Measurements from ENCODE around the gene DDX25. TPM values are rescaled to one million over a fixed set of nuclear protein-coding genes. Genes with fewer than 3 reads are reported as not detected.

Gene DDX25
- total RNA-seq, 2 experiments from 2014 or later = not detected

- no peak for DNase-seq
- Mint-ChIP-seq H3K27ac (no peak overlapping the region), H3K27me3 (peaks cover 41% of the 10 kb centered on the region), H3K4me3 (no peak overlapping the region), H3K36me3 (ENCODE audit: low read depth) (no peaks in the 10 kb centered on the region), H3K9me3 (no peaks in the 10 kb centered on the region), H3K4me1 (no peaks in the 10 kb centered on the region)
- ChIA-PET CTCF (interaction anchor here (2.6 kb wide), 1 partner anchor 277 kb away, joined by 8 read pairs; no protein-coding TSS in a partner anchor), POLR2A (no interaction called here)
These were observed 12.5 kb downstream of the DDX25 start for GRCh38 chr11:125916683-125917347.

DNA sequence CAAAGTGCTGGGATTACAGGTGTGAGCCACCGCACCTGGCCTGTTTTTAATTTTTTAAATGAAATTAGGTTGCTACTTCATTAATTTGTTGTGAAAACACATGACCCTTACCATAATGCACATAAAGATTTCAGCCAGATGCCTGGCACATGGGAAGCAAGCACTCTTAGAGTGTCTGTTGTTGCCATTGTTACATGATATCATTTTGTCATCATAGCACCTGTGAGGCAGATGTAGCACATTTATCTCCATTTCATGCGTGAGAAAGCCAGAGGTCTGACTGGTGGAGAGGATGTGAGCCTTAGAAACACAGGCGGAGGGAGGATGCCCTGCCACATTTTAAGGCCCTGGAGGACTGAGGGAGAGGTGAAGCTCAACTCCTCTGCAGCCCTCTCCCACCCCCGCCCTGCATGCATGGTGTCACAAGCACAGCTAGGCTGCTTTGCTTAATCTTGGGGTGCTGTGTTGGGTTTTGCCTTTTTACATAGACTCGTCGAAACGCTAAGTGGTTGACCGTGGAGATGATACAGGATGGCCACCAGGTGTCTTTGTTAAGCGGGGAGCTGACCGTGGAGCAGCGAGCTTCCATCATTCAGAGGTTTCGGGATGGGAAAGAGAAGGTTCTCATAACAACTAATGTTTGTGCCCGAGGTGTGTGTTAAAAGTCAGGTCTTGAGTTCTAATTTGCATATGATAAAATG lies 14.0 kb downstream of the DDX25 start:
- POLR2A ChIA-PET = no interaction called here
- Mint-ChIP-seq H3K36me3 (ENCODE audit: low read depth) (no peaks in the 10 kb centered on the region), H3K4me1 (no peaks in the 10 kb centered on the region), H3K27me3 (peaks cover 34% of the 10 kb centered on the region), H3K9me3 (no peaks in the 10 kb centered on the region), H3K27ac (no peak overlapping the region), H3K4me3 (no peak overlapping the region)
- no peak for DNase-seq
- CTCF ChIA-PET = interaction anchor here (2.6 kb wide), 1 partner anchor 275 kb away, joined by 8 read pairs; no protein-coding TSS in a partner anchor

DNA sequence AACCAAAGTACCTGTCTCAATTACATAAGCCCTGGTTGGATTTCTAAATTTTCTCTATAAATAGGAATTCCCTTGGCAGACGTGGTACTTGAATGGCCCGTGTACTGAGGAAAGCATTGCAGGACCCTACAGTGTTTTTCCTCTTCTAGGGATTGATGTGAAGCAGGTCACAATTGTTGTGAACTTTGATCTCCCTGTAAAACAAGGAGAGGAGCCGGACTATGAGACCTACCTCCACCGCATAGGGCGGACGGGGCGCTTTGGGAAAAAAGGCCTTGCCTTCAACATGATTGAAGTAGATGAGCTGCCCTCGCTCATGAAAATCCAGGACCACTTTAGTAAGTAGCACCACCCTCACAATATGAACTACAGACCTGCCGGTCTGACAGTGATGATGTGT lies 16.7 kb downstream of the DDX25 start:
- H3K4me1 Mint-ChIP-seq = no peaks in the 10 kb centered on the region
- peaks cover 26% of the 10 kb centered on the region for H3K27me3 Mint-ChIP-seq
- no peaks in the 10 kb centered on the region for H3K36me3 Mint-ChIP-seq (ENCODE audit: low read depth)
- POLR2A ChIA-PET = no interaction called here
- no peak for DNase-seq
- CTCF ChIA-PET = interaction anchor here (1.5 to 5.0 kb wide), 2 partner anchors 22 to 272 kb away, joined by 4 to 42 read pairs; no protein-coding TSS in a partner anchor
- H3K4me3 Mint-ChIP-seq = no peak overlapping the region
- no peaks in the 10 kb centered on the region for H3K9me3 Mint-ChIP-seq
- no peak overlapping the region for H3K27ac Mint-ChIP-seq

DNA sequence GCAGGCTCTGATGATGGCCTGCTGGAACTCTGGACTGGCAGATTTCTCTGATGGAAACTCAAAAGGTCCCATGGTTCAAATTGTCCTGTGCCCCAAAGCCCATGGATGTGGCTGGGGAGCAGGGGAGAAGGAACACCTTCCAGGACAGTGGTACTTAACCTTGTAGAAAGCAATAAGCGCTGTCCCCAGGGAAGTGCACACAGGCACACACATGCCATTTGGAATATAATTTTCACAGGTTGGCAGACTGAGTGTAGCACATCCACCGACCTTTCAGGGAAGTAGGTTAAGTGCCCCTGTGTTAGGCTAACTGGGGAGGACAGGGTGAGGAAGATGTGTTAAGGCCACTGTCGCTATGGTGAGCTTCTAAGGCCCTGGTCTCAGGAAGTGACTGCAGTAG lies 17.8 kb downstream of the DDX25 start:
- CTCF ChIA-PET = interaction anchor here (1.5 to 5.0 kb wide), 2 partner anchors 21 to 271 kb away, joined by 4 to 42 read pairs; no protein-coding TSS in a partner anchor
- H3K4me1 Mint-ChIP-seq = no peaks in the 10 kb centered on the region
- H3K27me3 Mint-ChIP-seq = peaks cover 24% of the 10 kb centered on the region
- POLR2A ChIA-PET = no interaction called here
- DNase-seq = no peak
- no peak overlapping the region for H3K27ac Mint-ChIP-seq
- no peaks in the 10 kb centered on the region for H3K9me3 Mint-ChIP-seq
- H3K36me3 Mint-ChIP-seq (ENCODE audit: low read depth) = no peaks in the 10 kb centered on the region
- H3K4me3 Mint-ChIP-seq = no peak overlapping the region

- no peaks in the 10 kb centered on the region for H3K36me3 Mint-ChIP-seq (ENCODE audit: low read depth)
- no peak overlapping the region for H3K4me3 Mint-ChIP-seq
- POLR2A ChIA-PET = no interaction called here
- no peak overlapping the region for H3K27ac Mint-ChIP-seq
- peak; percentile 62 for DNase-seq
- CTCF ChIA-PET = interaction anchor here (0.6 to 5.0 kb wide), 5 partner anchors 9 to 275 kb away, joined by 3 to 42 read pairs (median 3); no protein-coding TSS in a partner anchor
- H3K4me1 Mint-ChIP-seq = no peaks in the 10 kb centered on the region
- H3K9me3 Mint-ChIP-seq = no peaks in the 10 kb centered on the region
- H3K27me3 Mint-ChIP-seq = peaks cover 21% of the 10 kb centered on the region
These were observed 18.8 kb downstream of the DDX25 start for GRCh38 chr11:125923012-125923579.

DNA sequence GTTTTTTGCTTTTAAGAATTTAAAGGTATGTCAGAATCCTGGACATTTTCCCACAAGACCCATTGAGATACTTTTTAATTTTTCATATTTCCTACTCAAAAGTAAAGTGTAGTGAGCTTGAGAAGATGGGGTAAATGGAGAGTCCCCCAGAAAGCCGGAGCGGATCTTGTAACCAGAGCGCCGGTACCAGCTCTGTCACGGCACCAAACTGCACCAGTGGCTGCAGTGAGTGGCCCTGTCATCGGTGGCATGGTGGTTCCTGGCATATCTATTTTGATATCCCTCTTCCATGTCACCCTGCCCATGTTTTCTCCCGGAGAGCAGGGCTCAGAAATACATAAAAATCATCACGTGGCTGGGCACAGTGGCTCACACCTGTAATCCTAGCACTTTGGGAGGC lies 19.3 kb downstream of the DDX25 start:
- no peaks in the 10 kb centered on the region for H3K4me1 Mint-ChIP-seq
- no peaks in the 10 kb centered on the region for H3K36me3 Mint-ChIP-seq (ENCODE audit: low read depth)
- ChIA-PET POLR2A (no interaction called here), CTCF (interaction anchor here (0.9 to 5.0 kb wide), 4 partner anchors 9 to 275 kb away, joined by 3 to 42 read pairs (median 4); no protein-coding TSS in a partner anchor)
- no peak overlapping the region for H3K27ac Mint-ChIP-seq
- no peak overlapping the region for H3K4me3 Mint-ChIP-seq
- peaks cover 18% of the 10 kb centered on the region for H3K27me3 Mint-ChIP-seq
- H3K9me3 Mint-ChIP-seq = no peaks in the 10 kb centered on the region
- DNase-seq = no peak

DNA sequence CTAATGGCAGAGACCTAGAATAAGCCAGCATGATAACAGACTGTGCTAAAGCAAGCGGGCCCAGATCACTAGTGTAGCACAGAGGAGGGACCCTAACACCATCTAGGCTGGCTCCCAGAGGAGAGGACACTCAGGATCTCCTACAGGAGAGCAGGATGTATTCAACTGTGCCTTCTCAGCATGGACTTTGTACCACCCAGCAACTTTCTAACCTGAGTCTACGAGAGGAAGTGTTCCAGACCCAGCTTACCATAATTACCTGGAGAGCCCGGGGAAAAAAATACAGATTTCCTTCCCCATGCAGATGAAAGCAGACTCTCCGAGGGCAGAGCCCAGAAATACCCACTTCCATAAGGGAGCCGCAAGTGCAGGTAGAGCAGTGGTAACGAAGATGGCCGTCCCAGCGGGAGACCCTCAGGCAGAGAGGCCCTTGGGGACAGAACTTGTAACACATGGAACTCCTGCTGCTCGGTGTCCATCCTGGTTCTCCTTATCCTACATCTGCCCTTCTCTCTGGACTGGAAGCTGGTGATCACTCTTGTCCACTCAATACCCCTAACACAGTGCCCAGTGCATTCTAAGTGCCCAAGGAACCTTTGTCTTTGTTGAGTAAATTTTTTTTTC lies 20.2 kb downstream of the DDX25 start:
- no peak overlapping the region for H3K27ac Mint-ChIP-seq
- H3K9me3 Mint-ChIP-seq = no peaks in the 10 kb centered on the region
- H3K4me3 Mint-ChIP-seq = no peak overlapping the region
- no peak for DNase-seq
- ChIA-PET POLR2A (no interaction called here), CTCF (interaction anchor here (1.3 to 5.0 kb wide), 3 partner anchors 8 to 269 kb away, joined by 3 to 42 read pairs (median 4); no protein-coding TSS in a partner anchor)
- no peaks in the 10 kb centered on the region for H3K4me1 Mint-ChIP-seq
- no peaks in the 10 kb centered on the region for H3K36me3 Mint-ChIP-seq (ENCODE audit: low read depth)
- H3K27me3 Mint-ChIP-seq = peaks cover 15% of the 10 kb centered on the region

DNA sequence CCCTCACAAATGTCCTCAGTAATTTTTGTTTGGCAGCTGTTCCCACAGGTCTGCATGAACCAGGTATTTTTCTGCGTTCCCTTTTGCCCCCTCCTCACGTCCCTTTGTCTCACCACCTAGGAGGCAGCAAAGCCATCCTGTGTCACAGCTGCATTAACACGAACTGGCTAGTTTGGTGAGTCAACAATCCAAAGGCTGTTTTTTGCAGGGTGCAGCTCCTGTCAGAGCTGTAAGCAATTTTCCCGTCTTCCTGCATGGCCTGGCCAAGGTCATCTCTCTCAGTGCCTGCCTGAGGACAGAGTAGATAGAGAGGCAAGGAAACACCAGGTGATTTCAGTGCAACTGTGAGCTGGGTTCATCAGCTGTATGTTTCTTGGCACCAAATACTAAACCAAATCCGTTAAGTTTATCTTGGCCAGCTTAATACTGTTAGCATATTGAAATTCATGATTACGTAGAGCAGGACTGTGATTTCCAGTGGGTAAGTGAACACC lies 21.0 kb downstream of the DDX25 start:
- no peaks in the 10 kb centered on the region for H3K36me3 Mint-ChIP-seq (ENCODE audit: low read depth)
- CTCF ChIA-PET = interaction anchor here (1.3 to 5.0 kb wide), 2 partner anchors 17 to 268 kb away, joined by 4 to 42 read pairs; no protein-coding TSS in a partner anchor
- POLR2A ChIA-PET = no interaction called here

GRCh38 chr11:125925804-125926203 lies 21.5 kb downstream of the DDX25 start:
- Mint-ChIP-seq H3K36me3 (ENCODE audit: low read depth) (no peaks in the 10 kb centered on the region), H3K9me3 (no peaks in the 10 kb centered on the region), H3K27ac (no peak overlapping the region), H3K4me3 (no peak overlapping the region), H3K4me1 (no peaks in the 10 kb centered on the region), H3K27me3 (peaks cover 12% of the 10 kb centered on the region)
- POLR2A ChIA-PET = no interaction called here
- no peak for DNase-seq
- CTCF ChIA-PET = interaction anchor here (1.3 to 5.0 kb wide), 2 partner anchors 17 to 267 kb away, joined by 4 to 42 read pairs; no protein-coding TSS in a partner anchor

More for the DNA sequence above, 21.0 kb downstream of the DDX25 start:
- H3K27ac Mint-ChIP-seq = no peak overlapping the region
- DNase-seq = no peak
- H3K9me3 Mint-ChIP-seq = no peaks in the 10 kb centered on the region
- no peaks in the 10 kb centered on the region for H3K4me1 Mint-ChIP-seq
- H3K4me3 Mint-ChIP-seq = no peak overlapping the region
- peaks cover 15% of the 10 kb centered on the region for H3K27me3 Mint-ChIP-seq

DNA sequence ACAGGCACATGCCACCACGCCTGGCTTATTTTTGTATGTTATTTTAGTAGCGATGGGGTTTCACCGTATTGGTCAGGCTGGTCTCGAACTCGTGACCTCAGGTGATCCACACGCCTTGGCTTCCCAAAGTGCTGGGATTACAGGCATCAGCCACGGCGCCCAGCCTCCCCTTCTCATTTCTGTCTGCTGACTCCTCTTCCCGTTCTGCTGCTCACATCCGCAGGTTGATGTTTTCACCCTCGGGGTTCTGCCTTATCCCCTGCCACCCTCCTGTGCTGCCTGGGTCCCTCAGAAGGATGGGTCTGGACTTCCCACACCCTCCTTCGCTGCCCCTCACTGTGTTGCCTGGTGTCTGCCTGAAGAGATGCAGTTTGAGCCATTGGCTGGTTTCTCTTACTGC lies 22.4 kb downstream of the DDX25 start:
- H3K36me3 Mint-ChIP-seq (ENCODE audit: low read depth) = no peaks in the 10 kb centered on the region
- no peak overlapping the region for H3K4me3 Mint-ChIP-seq
- ChIA-PET POLR2A (no interaction called here), CTCF (interaction anchor here (2.0 kb wide), 1 partner anchor 267 kb away, joined by 10 read pairs; no protein-coding TSS in a partner anchor)
- H3K9me3 Mint-ChIP-seq = no peaks in the 10 kb centered on the region
- H3K27ac Mint-ChIP-seq = no peak overlapping the region
- H3K4me1 Mint-ChIP-seq = no peaks in the 10 kb centered on the region
- peaks cover 12% of the 10 kb centered on the region for H3K27me3 Mint-ChIP-seq
- no peak for DNase-seq

- Mint-ChIP-seq H3K36me3 (ENCODE audit: low read depth) (no peaks in the 10 kb centered on the region), H3K27me3 (peaks cover 15% of the 10 kb centered on the region), H3K9me3 (no peaks in the 10 kb centered on the region), H3K27ac (no peak overlapping the region), H3K4me3 (no peak overlapping the region), H3K4me1 (peaks cover 2% of the 10 kb centered on the region)
- DNase-seq = no peak
- CTCF ChIA-PET = interaction anchor here (1.6 to 1.9 kb wide), 2 partner anchors 9 to 264 kb away, joined by 3 to 8 read pairs; no protein-coding TSS in a partner anchor
- POLR2A ChIA-PET = no interaction called here
These were observed 25.3 kb downstream of the DDX25 start for GRCh38 chr11:125929445-125930075.

DNA sequence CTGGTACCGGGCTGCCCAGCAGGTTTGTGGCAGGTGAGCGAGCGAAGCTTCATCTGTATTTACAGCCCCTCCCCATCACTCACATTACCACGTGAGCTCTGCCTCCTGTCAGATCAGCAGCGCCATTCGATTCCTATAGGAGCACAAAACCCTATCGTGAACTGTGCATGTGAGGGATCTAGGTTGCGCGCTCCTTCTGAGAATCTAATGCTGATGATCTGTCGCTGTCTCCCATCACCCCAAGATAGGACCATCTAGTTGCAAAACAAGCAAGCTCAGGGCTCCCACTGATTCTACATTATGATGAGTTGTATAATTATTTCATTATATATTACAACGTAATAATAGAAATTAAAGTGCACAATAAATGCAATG lies 25.8 kb downstream of the DDX25 start:
- POLR2A ChIA-PET = no interaction called here
- no peak overlapping the region for H3K4me3 Mint-ChIP-seq
- H3K27me3 Mint-ChIP-seq = peaks cover 15% of the 10 kb centered on the region

More for the DNA sequence above, 25.8 kb downstream of the DDX25 start:
- CTCF ChIA-PET = interaction anchor here (1.6 to 1.9 kb wide), 2 partner anchors 8 to 264 kb away, joined by 3 to 8 read pairs; no protein-coding TSS in a partner anchor
- Mint-ChIP-seq H3K36me3 (ENCODE audit: low read depth) (no peaks in the 10 kb centered on the region), H3K27ac (no peak overlapping the region), H3K4me1 (peaks cover 2% of the 10 kb centered on the region), H3K9me3 (no peaks in the 10 kb centered on the region)
- DNase-seq = no peak

Measured in activated CD4-positive, alpha-beta memory T cell treated with anti-CD3 and anti-CD28 coated beads, Interleukin-2, amount 10 ng/mL, durations not matched to agents 7 days and 5 days (primary cell).